K562 (cell line): Measurements from ENCODE around the gene TUBB4B. TPM values are rescaled to one million over a fixed set of nuclear protein-coding genes. Genes with fewer than 3 reads are reported as not detected.

Source experiments
- ATF7 ChIP-seq: fragments of 450-650 bp; IDR thresholded peaks from 2 replicates; pipeline ENCODE4 v1.7.1; 2014; ENCODE audit warnings: mild to moderate bottlenecking, moderate library complexity
- BCLAF1 ChIP-seq, 2 experiments: fragments of 450-650 bp in 1 of 2; IDR thresholded peaks; 2 replicates each; pipeline ENCODE4 v1.6.1; 2011 to 2017; ENCODE audit warnings: low read depth in 2 of 2, antibody characterized with exemption in 1 of 2, borderline replicate concordance in 1 of 2, low read length in 1 of 2, mild to moderate bottlenecking in 1 of 2, mixed read lengths in 1 of 2; ENCODE audit not compliant: control insufficient read depth in 1 of 2
- BRD4 ChIP-seq: fragments of 200-600 bp; sonication (generic); IDR thresholded peaks from 2 replicates; pipeline ENCODE4 v1.6.1; 2017; ENCODE audit warnings: inconsistent platforms
- CGGBP1 ChIP-seq: fragments of 250-450 bp; sonication (Bioruptor Pico); IDR thresholded peaks from 2 replicates; pipeline ENCODE4 v1.9.0; 2021; ENCODE audit warnings: mild to moderate bottlenecking
- GABPB1 ChIP-seq: sonication (generic); formaldehyde crosslinking; IDR thresholded peaks from 2 replicates; pipeline ENCODE4 v1.8.0; 2022; ENCODE audit warnings: mild to moderate bottlenecking, missing genetic modification reagents
- GATAD2B ChIP-seq: fragments of 450-650 bp; IDR thresholded peaks from 2 replicates; pipeline ENCODE4 v1.6.1; 2017; ENCODE audit warnings: mild to moderate bottlenecking, borderline replicate concordance
- KLF13 ChIP-seq: fragments of 450-650 bp; IDR thresholded peaks from 2 replicates; pipeline ENCODE4 v1.6.1; 2016; ENCODE audit warnings: missing genetic modification characterization, low read depth, mild to moderate bottlenecking, missing compliant biosample characterization, moderate library complexity, borderline replicate concordance
- MCM3 ChIP-seq: fragments of 450-650 bp; IDR thresholded peaks from 2 replicates; pipeline ENCODE4 v1.6.1; 2016
- MNT ChIP-seq, 2 experiments: fragments of 450-650 bp; conservative IDR thresholded peaks; 2 replicates each; pipeline ENCODE4 v1.6.1; 2017; ENCODE audit warnings: mild to moderate bottlenecking in 2 of 2, moderate library complexity in 2 of 2
- POLR2B ChIP-seq: fragments of 450-650 bp; IDR thresholded peaks from 2 replicates; pipeline ENCODE4 v1.6.1; 2018; ENCODE audit warnings: low read depth; ENCODE audit not compliant: partially characterized antibody
- PURB ChIP-seq: sonication (generic); formaldehyde crosslinking; IDR thresholded peaks from 2 replicates; pipeline ENCODE4 v1.9.0; 2021; ENCODE audit warnings: low read depth, mild to moderate bottlenecking, missing genetic modification reagents
- RFX1 ChIP-seq: fragments of 450-650 bp; IDR thresholded peaks from 2 replicates; pipeline ENCODE4 v1.6.1; 2016; ENCODE audit warnings: mild to moderate bottlenecking, moderate library complexity
- THAP7 ChIP-seq: fragments of 250-450 bp; sonication (Bioruptor Pico); IDR thresholded peaks from 2 replicates; pipeline ENCODE4 v1.5.0; 2021
- THRAP3 ChIP-seq: fragments of 450-650 bp; IDR thresholded peaks from 2 replicates; pipeline ENCODE4 v1.6.1; 2016; ENCODE audit warnings: mild to moderate bottlenecking, inconsistent platforms, borderline replicate concordance
- ZC3H8 ChIP-seq: fragments of 450-650 bp; IDR thresholded peaks from 2 replicates; pipeline ENCODE4 v1.6.1; 2017
- ZNF175 ChIP-seq: fragments of 200-800 bp; sonication (Bioruptor generic); IDR thresholded peaks from 2 replicates; pipeline ENCODE4 v1.6.1; 2016; ENCODE audit warnings: low read depth, mild to moderate bottlenecking, missing genetic modification characterization, missing compliant biosample characterization
- ZNF217 ChIP-seq: sonication (generic); formaldehyde crosslinking; IDR thresholded peaks from 2 replicates; pipeline ENCODE4 v1.8.0; 2022; ENCODE audit warnings: mild to moderate bottlenecking, missing genetic modification reagents
- ZNF280A ChIP-seq: fragments of 450-650 bp; IDR thresholded peaks from 2 replicates; pipeline ENCODE4 v1.6.1; 2018; ENCODE audit warnings: mild to moderate bottlenecking, low read depth; ENCODE audit not compliant: partially characterized antibody
- ZNF444 ChIP-seq: fragments of 250-450 bp; sonication (Bioruptor Pico); IDR thresholded peaks from 2 replicates; pipeline ENCODE4 v1.4.0; 2020; ENCODE audit warnings: mild to moderate bottlenecking, moderate library complexity
- ZNF57 ChIP-seq: fragments of 450-650 bp; formaldehyde crosslinking; IDR thresholded peaks from 2 replicates; pipeline ENCODE4 v1.4.0; 2020; ENCODE audit warnings: mild to moderate bottlenecking, moderate library complexity
- ZNF583 ChIP-seq: fragments of 250-450 bp; sonication (Bioruptor Pico); IDR thresholded peaks from 2 replicates; pipeline ENCODE4 v1.4.0; 2020
- polyA plus RNA-seq, 8 experiments: library from polyadenylated mRNA; depleted of rRNA in 4 of 8; stranded (reverse) in 5 of 8; unstranded in 3 of 8; fragments of >200 nt; fragmentation: Nextera tagmentation in 2 of 8; fragmentation: Illumina TruSeq in 1 of 8; extraction: Ambion mirVana in 2 of 8; extraction: Trizol in 1 of 8; gene quantifications; 2 replicates each; pipeline versions ENCODE4 v1.2.1 to v1.2.3, GENCODE V29; 2011 to 2014; ENCODE audit warnings: inconsistent platforms in 1 of 8, missing spikeins in 1 of 8
- total RNA-seq, 7 experiments: library from RNA; depleted of rRNA in 6 of 7; stranded (reverse); fragments of >200 nt in 6 of 7; fragmentation: Illumina TruSeq in 2 of 7; extraction: Trizol in 2 of 7; gene quantifications; 2 replicates each; pipeline versions ENCODE4 v1.2.1 to v1.2.3, GENCODE V29; 2011 to 2021; ENCODE audit warnings: low replicate concordance in 1 of 7

TUBB4B gene
- total and polyA plus RNA-seq, 9 of the 15 experiments (the other 6 are each of a cell fraction or from before 2014, with no cell fraction given): 24.1 to 443 (median 268) TPM

- TF ChIP-seq BCLAF1 (IDR thresholded peaks at IDR 0.05; ENCODE audit: borderline replicate concordance in 1 of 2, control insufficient read depth in 1 of 2, low read depth in 2 of 2, low read length in 1 of 2) (peak in 1 of 2 experiments; percentile 62; a peak in 1 of 4 replicates), GABPB1 (peak; percentile 77; the same call in 1 of the 2 replicates), CGGBP1 (CRISPR knock-in tag) (no peak), RFX1 (no peak), KLF13 (tag) (peak; percentile 76; the same call in 1 of the 2 replicates), MNT (conservative IDR thresholded peaks at IDR 0.05) (peak; percentile 84 to 91), THAP7 (CRISPR knock-in tag) (no peak), ZNF175 (CRISPR knock-in tag) (peak; percentile 55; the same call in 1 of the 2 replicates), PURB (CRISPR knock-in tag) (no peak), ZNF57 (no peak), ZNF583 (CRISPR knock-in tag) (peak; percentile 21; the same call in 1 of the 2 replicates), ZNF280A (no peak), BRD4 (no peak; the same call in 1 of the 2 replicates), POLR2B (peak; percentile 78), ATF7 (peak; percentile 80), THRAP3 (no peak; the same call in 1 of the 2 replicates), ZC3H8 (no peak), MCM3 (no peak), GATAD2B (peak; percentile 16; the same call in 1 of the 2 replicates), ZNF217 (CRISPR knock-in tag) (no peak), ZNF444 (no peak)
Observed at GRCh38 chr9:137277329-137278041, 36.4 kb downstream of the TUBB4B start, which contains the start of gene TOR4A (continued).
